ENCODE results near the gene P3H2. TPM values are rescaled to one million over a fixed set of nuclear protein-coding genes. Genes with fewer than 3 reads are reported as not detected.

Gene P3H2
- total and polyA plus RNA-seq, 2 of the 4 experiments (the other 2 are of a cell fraction), result 54.7 to 64.3 TPM

GRCh38 chr3:190063490-190063889, 57.2 kb downstream of the P3H2 start:
- no peak overlapping the region for H3K23ac ChIP-seq (ENCODE audit: low read depth, low read length)
- ChIA-PET POLR2A (ENCODE audit: unreplicated experiment) (no interaction called here), CTCF (no interaction called here)
- H2BK15ac ChIP-seq (ENCODE audit: low read depth, low read length), result peak overlapping the region; percentile 62; the same call in 2 of the 3 replicates
- no peaks in the 10 kb centered on the region for H3K27me3 ChIP-seq (ENCODE audit: control insufficient read depth, insufficient read depth, low read length)
- no peak overlapping the region for H3K56ac ChIP-seq (ENCODE audit: extremely low read depth, insufficient read depth, low read length)
- H2BK5ac ChIP-seq (ENCODE audit: low read depth, low read length, poor library complexity, severe bottlenecking), result peak overlapping the region; percentile 18
- H2AK9ac ChIP-seq (replicated peaks; ENCODE audit: low read depth, low read length, poor library complexity), result no peak overlapping the region
- intact Hi-C loops (cut with micrococcal nuclease), result no loop called here
- H3K9me1 ChIP-seq (ENCODE audit: insufficient read depth, low read length), result peaks cover 14% of the 10 kb centered on the region
- in situ Hi-C loops (cut with MboI; ENCODE audit: low sequenced_read_pairs), result no loop called here
- H4K8ac ChIP-seq (ENCODE audit: low read depth in 2 of 2, low read length in 2 of 2), result no peak overlapping the region; a peak in 1 of 4 replicates
- H2AFZ ChIP-seq (replicated peaks; ENCODE audit: low read length, poor library complexity), result no peak overlapping the region
- peak overlapping the region; percentile 52; the same call in 1 of the 2 replicates for H4K5ac ChIP-seq (ENCODE audit: low read depth, low read length)
- H2BK20ac ChIP-seq (ENCODE audit: low read depth, low read length), result 0 out of 2 replicates have a peak overlapping the region, but pooled peaks have one; percentile 62
- H3K18ac ChIP-seq (ENCODE audit: low read depth, low read length), result peak overlapping the region; percentile 38; the same call in 1 of the 2 replicates
- no peak overlapping the region for H3K14ac ChIP-seq (replicated peaks; ENCODE audit: low read depth, low read length)
- dilution Hi-C loops (cut with HindIII; ENCODE audit: low sequenced_read_pairs, unreplicated experiment), result no loop called here
- H2BK120ac ChIP-seq (ENCODE audit: low read depth, low read length), result peak overlapping the region; percentile 72
- TF ChIP-seq MAFK (IDR thresholded peaks at IDR 0.05; ENCODE audit: low read depth, low read length) (no peak), FOS (IDR thresholded peaks at IDR 0.05; ENCODE audit: low read depth, low read length) (no peak), CHD1 (IDR thresholded peaks at IDR 0.05; ENCODE audit: low read depth, low read length) (no peak), MAZ (IDR thresholded peaks at IDR 0.05; ENCODE audit: borderline replicate concordance, low read depth, low read length) (no peak), POLR2A (IDR thresholded peaks at IDR 0.05; ENCODE audit: low read depth, low read length) (no peak), RAD21 (IDR thresholded peaks at IDR 0.05; ENCODE audit: low read length) (no peak), CTCF (conservative IDR thresholded peaks at IDR 0.05; ENCODE audit: low read depth, low read length) (no peak)
- TF ChIP-seq, protein P1, sequence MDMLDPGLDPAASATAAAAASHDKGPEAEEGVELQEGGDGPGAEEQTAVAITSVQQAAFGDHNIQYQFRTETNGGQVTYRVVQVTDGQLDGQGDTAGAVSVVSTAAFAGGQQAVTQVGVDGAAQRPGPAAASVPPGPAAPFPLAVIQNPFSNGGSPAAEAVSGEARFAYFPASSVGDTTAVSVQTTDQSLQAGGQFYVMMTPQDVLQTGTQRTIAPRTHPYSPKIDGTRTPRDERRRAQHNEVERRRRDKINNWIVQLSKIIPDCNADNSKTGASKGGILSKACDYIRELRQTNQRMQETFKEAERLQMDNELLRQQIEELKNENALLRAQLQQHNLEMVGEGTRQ (IDR thresholded peaks at IDR 0.05; ENCODE audit: low read depth, low read length), result no peak
- H3K79me1 ChIP-seq (ENCODE audit: low read depth in 1 of 2, low read length in 2 of 2), result peaks cover 21 to 55% of the 10 kb centered on the region in 2 experiments
- H3K9ac ChIP-seq (ENCODE audit: low read depth, low read length), result no peak overlapping the region
- peak overlapping the region; percentile 33; the same call in 1 of the 2 replicates for H3K4ac ChIP-seq (ENCODE audit: low read depth, low read length)
- H3K4me3 ChIP-seq (ENCODE audit: insufficient read depth, low read depth, low read length), result no peak overlapping the region
- H2AK5ac ChIP-seq (ENCODE audit: low read depth, low read length), result peak overlapping the region; percentile 37; the same call in 1 of the 2 replicates
- no peaks in the 10 kb centered on the region for H4K20me1 ChIP-seq (ENCODE audit: insufficient read depth, low read length)
- no peak for DNase-seq
- H4K91ac ChIP-seq (ENCODE audit: insufficient read depth, low read depth, low read length), result peak overlapping the region; percentile 4; the same call in 1 of the 2 replicates
- H3K4me1 ChIP-seq (ENCODE audit: control insufficient read depth, insufficient read depth, low read length), result peaks cover 24% of the 10 kb centered on the region
- no peak for ATAC-seq (ENCODE audit: low read depth)
- no CpG with 5 or more reads among the region's 3 CpGs for WGBS, 2 experiments (ENCODE audit: extremely low coverage in 2 of 2, insufficient read length in 1 of 2)
- no TSS peak for BruUV-seq (replicated peaks)
- no peaks in the 10 kb centered on the region for H3K9me3 ChIP-seq (ENCODE audit: control insufficient read depth, insufficient read depth, low read length)
- no peak overlapping the region; the same call in 1 of the 2 replicates for H3K27ac ChIP-seq (ENCODE audit: insufficient read depth, low read length)
- no peak overlapping the region for H3K4me2 ChIP-seq (ENCODE audit: low read depth, low read length)
- H3K36me3 ChIP-seq (ENCODE audit: control insufficient read depth, insufficient read depth, low read length), result no peaks in the 10 kb centered on the region

Data from IMR-90 (cell line).